ENCODE results near the gene TNPO3. TPM values are rescaled to one million over a fixed set of nuclear protein-coding genes. Genes with fewer than 3 reads are reported as not detected.
A peak's percentile ranks its signal among the peaks of the same experiment; 100 is the strongest.

TNPO3 gene
- polyA plus RNA-seq, 1 experiment: 49.5 TPM

- Histone ChIP-seq H3K9me3 (ENCODE audit: control insufficient read depth, insufficient read depth, low read length) (no peaks in the 10 kb centered on the region), H3K4me3 (ENCODE audit: low read depth, low read length) (no peak overlapping the region), H3K27me3 (ENCODE audit: control insufficient read depth, insufficient read depth, low read length) (no peaks in the 10 kb centered on the region), H3K27ac (ENCODE audit: low read depth, low read length) (no peak overlapping the region)
- ChIA-PET CTCF (interaction anchor here (1.9 to 2.6 kb wide), 2 partner anchors 131 to 203 kb away, joined by 4 to 9 read pairs; no protein-coding TSS in a partner anchor), POLR2A (no interaction called here)
- DNase-seq (ENCODE audit: low read depth, low spot score): no peak
- no peak for TF ChIP-seq CTCF (IDR thresholded peaks at IDR 0.05; ENCODE audit: low read depth, low read length)
Observed at GRCh38 chr7:128961030-128961659, 93.8 kb downstream of the TNPO3 start.

GRCh38 chr7:128959296-128959695, 95.6 kb downstream of the TNPO3 start:
- CTCF ChIA-PET: interaction anchor here (0.5 to 2.6 kb wide), 3 partner anchors 50 to 204 kb away, joined by 3 to 9 read pairs (median 3); no protein-coding TSS in a partner anchor
- H3K9me3 ChIP-seq (ENCODE audit: control insufficient read depth, insufficient read depth, low read length): no peaks in the 10 kb centered on the region
- TF ChIP-seq CTCF (IDR thresholded peaks at IDR 0.05; ENCODE audit: low read depth, low read length): no peak
- no peak overlapping the region for H3K4me3 ChIP-seq (ENCODE audit: low read depth, low read length)
- H3K27me3 ChIP-seq (ENCODE audit: control insufficient read depth, insufficient read depth, low read length): no peaks in the 10 kb centered on the region
- POLR2A ChIA-PET: interaction anchor here (0.6 kb wide), 1 partner anchor 136 kb away, joined by 4 read pairs; no protein-coding TSS in a partner anchor
- DNase-seq (ENCODE audit: low read depth, low spot score): no peak
- no peak overlapping the region for H3K27ac ChIP-seq (ENCODE audit: low read depth, low read length)

DNA sequence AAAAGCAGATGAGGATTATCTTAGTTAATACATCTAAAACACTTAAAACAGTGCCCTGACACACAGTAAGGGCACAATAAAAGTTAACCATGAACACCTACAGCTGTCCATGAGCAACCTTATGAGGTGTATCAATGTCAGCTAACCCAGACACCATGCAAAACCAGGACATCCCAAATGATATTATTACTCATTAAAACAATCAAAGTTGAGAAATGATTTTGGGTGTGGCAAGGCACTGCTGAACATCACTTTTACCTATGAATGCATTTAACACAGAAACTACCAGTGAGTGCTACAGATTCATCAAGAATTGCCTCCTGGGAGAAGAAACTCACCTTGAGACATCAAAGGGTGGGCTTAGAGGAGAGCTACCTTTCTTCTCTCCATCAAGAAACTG, 98.9 kb downstream of the TNPO3 start:
- TF ChIP-seq CTCF (IDR thresholded peaks at IDR 0.05; ENCODE audit: low read depth, low read length): no peak
- Histone ChIP-seq H3K4me3 (ENCODE audit: low read depth, low read length) (no peak overlapping the region), H3K27me3 (ENCODE audit: control insufficient read depth, insufficient read depth, low read length) (no peaks in the 10 kb centered on the region), H3K9me3 (ENCODE audit: control insufficient read depth, insufficient read depth, low read length) (no peaks in the 10 kb centered on the region), H3K27ac (ENCODE audit: low read depth, low read length) (no peak overlapping the region)
- no peak for DNase-seq (ENCODE audit: low read depth, low spot score)
- POLR2A ChIA-PET: no interaction called here
- CTCF ChIA-PET: no interaction called here

- Histone ChIP-seq H3K9me3 (ENCODE audit: control insufficient read depth, insufficient read depth, low read length) (no peaks in the 10 kb centered on the region), H3K27ac (ENCODE audit: low read depth, low read length) (no peak overlapping the region), H3K27me3 (ENCODE audit: control insufficient read depth, insufficient read depth, low read length) (no peaks in the 10 kb centered on the region), H3K4me3 (ENCODE audit: low read depth, low read length) (no peak overlapping the region)
- DNase-seq (ENCODE audit: low read depth, low spot score): peak; percentile 43
- ChIA-PET CTCF (no interaction called here), POLR2A (interaction anchor here (0.5 kb wide), 1 partner anchor 8 kb away, joined by 3 read pairs; no protein-coding TSS in a partner anchor)
- TF ChIP-seq CTCF (IDR thresholded peaks at IDR 0.05; ENCODE audit: low read depth, low read length): no peak
Observed at GRCh38 chr7:128954830-128955802, 99.8 kb downstream of the TNPO3 start.

DNA sequence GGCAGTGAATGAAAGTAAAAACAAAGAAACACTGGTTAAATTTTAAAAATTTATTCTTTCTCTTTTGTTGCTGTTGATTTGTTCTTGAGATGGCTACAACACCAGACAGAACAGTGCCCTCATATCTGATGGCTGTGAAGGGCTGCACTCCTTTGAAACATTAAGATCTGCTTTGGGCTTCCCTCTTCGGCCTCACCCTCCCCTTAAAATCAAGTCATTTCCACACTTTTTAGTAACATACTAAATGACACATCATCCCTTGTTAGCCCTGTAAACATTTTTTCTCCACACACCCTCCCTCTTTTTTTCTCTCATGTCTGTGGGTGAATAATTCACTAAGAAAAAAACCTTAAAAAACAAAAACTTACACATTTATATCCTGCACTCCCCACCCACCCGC, 100.8 kb downstream of the TNPO3 start:
- ChIA-PET POLR2A (no interaction called here), CTCF (no interaction called here)
- no peaks in the 10 kb centered on the region; the same call in 1 of the 2 replicates for H3K9me3 ChIP-seq (ENCODE audit: control insufficient read depth, insufficient read depth, low read length)
- H3K4me3 ChIP-seq (ENCODE audit: low read depth, low read length): no peak overlapping the region
- DNase-seq (ENCODE audit: low read depth, low spot score): no peak
- no peaks in the 10 kb centered on the region for H3K27me3 ChIP-seq (ENCODE audit: control insufficient read depth, insufficient read depth, low read length)
- TF ChIP-seq CTCF (IDR thresholded peaks at IDR 0.05; ENCODE audit: low read depth, low read length): no peak
- no peak overlapping the region for H3K27ac ChIP-seq (ENCODE audit: low read depth, low read length)
